HG03175 (cell line): ENCODE measurements around the gene KCTD7.
"Not testable (repeated sequence)": the region's sequence is repeated elsewhere in the genome, so short reads cannot be mapped to it uniquely, and the experiment has no call there.

Experiments used
- ATAC-seq: cut with Tn5 transposase; IDR thresholded peaks from one replicate; pipeline ENCODE4 v1.9.1; 2021; ENCODE audit warnings: mild to moderate bottlenecking, moderate library complexity; ENCODE audit not compliant: unreplicated experiment

KCTD7 gene

DNA sequence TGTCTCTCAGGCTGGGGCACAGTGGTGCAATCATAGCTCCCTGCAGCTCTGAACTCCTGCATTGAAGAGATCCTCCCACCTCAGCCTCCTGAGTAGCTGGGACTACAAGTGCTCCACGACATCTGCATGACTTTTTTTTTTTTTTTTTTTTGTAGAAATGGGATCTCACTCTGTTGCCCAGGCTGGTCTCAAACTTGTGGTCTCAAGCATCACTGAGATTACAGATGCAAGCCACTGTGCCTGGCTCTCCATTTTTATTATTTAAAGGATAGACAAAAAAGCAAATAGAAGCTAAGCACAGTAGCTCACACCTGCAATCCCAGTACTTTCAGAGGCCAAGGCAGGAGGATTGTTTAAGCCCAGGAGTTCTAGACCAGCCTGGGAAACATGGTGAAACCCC is 13.0 kb upstream of the KCTD7 start:
- no peak for ATAC-seq

DNA sequence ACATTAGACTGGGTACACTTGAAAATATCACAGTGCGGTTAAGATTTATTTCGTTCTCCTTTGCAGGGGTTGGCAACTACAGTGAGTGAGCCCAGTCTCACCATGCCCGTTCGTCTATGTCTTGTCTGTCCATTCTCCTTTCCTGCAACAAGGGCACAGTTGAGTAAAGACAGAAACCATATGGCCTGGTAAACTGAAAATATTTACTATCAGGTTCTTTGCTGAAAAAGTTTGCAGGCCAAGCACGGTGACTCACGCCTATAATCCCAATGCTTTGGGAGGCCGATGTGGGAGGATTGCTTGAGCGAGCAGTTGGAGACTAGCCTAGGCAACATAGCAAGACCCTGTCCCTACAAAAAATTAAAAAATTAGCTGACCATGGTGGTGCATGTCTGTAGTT is 11.4 kb upstream of the KCTD7 start:
- ATAC-seq: no peak

DNA sequence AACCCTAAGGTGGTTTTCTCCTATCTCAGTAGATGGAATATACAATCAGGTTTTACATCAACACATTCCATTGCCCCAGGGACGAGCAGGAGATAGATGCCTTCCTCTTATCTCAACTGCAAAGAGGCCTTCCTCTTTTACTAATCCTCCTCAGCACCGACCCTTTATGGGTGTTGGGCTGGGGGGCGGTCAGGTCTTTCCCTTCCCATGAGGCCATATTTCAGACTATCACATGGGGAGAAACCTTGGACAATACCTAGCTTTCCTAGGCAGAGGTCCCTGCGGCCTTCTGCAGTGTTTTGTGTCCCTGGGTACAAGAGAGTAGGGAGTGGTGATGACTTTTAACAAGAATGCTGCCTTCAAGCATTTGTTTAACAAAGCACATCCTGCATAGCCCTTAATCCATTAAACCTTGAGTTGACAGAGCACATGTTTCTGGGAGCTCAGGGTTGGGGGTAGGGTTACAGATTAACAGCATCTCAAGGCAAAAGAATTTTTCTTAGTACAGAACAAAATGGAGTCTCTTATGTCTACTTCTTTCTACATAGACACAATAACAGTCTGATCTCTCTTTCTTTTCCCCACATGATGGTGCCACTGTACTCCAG is 9.2 kb upstream of the KCTD7 start:
- not testable (repeated sequence) for ATAC-seq

DNA sequence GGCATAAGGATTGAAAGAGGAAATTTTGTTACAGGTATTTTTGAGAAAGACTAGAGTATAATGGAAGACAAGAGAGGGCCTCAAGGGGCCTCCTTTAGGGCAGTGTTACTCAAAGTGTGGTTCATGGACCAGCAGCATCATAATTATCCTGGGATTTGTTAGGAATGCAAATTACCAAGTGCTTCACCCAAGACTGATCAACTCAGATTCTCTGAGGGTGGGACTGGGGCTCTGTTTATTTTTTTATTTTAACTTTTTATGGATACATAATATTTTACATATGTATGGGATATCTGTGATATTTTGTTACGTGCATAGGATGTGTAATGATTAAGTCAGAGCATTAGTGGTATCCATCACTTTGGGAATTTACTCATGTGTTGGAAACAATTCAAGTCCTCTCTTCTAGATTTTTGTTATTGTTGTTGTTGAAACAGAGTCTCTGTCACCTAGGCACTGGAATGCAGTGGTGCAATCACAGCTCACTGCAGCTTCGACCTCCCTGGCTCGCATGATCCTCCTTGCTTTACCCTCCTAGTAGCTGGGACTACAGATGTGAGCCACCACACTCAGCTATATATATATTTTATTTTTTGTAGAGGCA is 2.2 kb upstream of the KCTD7 start:
- ATAC-seq: no peak

DNA sequence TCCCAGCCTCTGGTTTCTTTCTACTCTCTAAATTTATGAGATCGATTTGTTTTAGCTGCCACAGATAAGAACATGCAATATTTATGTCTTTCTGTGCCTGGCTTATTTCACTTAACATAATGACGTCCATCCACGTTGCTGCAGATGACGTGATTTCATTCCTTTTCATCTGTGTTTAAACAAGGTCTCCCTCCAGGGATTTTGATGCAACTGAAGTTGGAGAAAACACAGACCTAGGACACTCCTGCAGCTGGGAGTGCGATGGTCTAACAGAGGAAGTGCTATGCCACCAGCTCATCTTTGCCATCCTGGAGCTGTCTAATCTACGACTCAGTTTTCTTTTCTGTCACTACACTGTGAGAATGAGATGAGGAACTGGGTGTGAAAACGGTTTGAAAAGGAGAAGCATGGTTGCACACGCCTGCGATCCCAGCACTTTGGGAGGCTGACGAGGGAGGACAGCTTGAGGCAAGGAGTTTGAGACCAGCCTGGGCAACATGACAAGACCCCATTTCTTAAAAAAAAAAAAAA is 1.5 kb upstream of the KCTD7 start:
- no peak for ATAC-seq

DNA sequence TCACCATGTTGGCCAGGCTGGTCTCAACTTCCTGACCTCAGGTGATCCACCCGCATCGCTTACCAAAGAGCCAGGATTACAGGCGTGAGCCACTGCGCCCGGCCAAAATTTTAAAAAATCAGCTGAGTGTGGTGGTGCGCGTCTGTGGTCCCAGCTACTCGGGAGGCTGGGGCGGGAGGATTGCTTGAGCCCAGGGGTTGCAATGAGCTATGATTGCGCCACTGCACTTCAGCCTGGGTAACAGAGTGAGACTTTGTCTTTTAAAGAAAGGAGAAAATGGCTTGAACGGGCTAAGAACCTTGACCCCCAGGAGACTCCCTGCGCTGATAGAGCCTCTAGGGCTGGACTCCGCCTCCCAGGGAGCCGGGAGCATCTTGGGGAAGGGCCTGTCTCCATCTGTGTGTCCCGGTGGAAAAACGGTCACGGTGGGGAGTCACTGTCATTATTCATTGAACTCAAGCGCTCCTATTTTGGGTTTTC is 760 bp upstream of the KCTD7 start:
- ATAC-seq: no peak

DNA sequence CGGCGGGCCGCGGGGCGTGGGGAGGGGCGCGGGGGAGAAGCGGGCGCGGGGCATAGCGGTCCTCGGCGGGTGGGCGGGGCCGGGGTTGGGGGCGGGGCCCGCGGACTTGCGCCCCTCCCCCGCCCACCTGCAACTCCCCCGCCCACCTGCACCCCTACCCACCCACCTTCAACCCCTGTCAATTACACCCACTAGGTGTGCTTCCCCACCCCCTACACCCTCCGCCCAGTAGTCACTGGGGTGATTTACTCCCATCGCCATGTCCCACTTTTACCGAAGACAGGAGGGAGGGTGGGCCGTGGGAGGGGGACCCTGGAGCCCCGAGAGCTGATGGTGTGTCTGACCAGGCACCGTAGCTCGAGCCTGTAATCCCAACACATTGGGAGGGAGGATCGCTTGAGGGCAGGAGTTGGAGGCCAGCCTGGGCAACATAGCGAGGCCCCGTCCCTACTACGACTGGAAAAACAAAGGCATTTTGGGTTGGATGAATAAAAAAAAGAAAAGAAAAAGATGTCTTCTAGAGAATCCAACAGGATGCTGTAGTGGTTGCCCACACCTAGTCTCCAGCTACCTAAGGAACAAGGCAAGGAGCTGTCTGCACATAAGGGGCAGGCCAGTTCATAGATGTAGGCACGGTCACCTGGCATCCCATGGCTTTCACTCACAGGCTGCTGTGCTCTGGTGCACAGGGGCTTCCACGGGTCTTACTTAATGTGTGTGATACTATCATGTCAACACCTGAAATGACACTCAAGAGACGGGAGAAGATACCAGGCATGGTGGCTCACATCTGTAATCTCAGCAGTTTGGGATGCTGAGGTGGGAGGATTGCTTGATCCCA is 761 bp downstream of the KCTD7 start:
- ATAC-seq: peak; percentile 0

DNA sequence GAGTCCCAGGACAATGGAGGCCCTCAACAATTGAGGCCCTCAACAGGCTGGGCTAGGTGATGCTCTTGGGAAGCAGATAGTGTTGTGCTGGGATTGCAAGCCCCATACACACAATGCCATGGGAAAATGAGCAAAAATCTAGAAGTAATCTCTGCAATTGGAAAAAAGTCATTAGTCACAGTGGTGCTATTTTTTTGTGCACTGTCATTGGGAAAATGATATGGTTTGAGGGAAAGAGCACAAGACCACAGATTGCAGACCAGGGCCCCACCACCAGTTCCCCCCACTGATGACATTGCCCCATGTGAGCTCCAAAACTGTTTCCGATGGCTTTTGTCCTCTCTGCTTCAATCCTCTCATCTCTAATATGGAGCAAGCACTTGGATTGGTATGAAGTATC is 1.9 kb downstream of the KCTD7 start:
- ATAC-seq: no peak

DNA sequence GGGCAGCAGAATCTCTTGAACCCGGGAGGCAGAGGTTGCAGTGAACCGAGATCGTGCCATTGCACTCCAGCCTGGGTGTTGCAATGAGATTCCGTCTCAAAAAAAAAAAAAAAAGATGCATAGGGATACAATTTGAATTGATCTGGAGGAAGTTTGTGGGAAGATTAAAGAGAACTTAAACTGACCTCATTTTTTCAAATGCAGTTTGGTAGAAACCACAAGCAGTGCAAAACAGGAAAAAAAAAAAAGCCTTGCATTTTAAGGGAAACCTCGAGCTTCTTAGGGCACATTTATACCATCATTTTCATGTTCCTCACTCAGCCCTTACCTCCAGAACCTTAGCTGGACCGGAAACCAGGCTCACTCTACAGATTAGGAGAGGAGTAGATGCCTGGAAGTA is 2.8 kb downstream of the KCTD7 start:
- ATAC-seq: no peak

DNA sequence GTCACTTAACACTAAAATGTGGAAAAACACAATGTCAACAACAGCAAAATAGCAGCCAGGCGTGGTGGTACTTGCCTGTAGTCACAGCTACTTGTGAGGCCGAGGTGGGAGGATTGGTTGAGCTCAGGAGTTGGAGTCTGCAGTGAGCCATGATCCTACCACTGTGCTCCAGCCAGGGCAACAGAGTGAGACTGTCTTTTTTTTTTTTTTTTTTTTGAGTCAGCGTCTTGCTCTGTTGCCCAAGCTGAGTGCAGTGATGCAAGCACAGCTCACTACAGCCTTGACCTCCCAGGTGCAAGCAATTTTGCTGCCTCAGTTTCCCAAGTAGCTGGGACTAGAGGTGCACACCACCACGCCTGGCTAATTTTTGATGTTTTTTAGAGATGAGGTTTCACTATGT is 6.1 kb downstream of the KCTD7 start:
- no peak for ATAC-seq

DNA sequence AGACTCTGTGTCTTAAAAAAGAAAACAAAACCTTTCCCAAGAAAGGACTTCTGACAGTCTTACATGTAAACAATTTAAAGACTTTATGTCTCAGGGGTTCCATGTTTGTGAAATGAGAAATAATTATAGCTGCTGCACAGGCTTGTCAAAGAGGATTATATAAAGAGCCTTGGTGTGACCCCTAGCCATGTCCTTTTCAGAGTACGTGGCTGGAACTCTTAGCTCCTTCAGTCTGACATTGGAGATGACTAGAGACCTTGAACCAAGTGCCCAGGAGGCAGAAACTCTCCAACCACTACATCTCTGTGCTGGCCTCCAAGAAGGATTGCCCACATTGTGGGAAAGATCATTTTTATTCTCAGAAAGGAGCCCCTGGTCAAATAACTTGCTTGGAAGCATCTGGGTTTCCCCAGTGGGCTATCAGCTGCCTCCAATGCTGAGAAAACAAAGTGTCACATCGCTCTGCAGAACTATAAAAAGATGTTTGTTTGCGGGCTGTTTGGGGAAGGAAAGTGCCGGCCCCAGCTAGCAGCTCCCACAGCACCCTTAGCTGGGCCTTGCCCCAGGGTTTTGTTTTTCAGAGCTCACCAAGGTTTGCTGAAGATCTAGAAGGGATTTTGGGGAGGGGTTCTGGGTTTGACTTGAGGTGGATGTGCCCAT is 6.8 kb downstream of the KCTD7 start:
- ATAC-seq: peak; percentile 18

DNA sequence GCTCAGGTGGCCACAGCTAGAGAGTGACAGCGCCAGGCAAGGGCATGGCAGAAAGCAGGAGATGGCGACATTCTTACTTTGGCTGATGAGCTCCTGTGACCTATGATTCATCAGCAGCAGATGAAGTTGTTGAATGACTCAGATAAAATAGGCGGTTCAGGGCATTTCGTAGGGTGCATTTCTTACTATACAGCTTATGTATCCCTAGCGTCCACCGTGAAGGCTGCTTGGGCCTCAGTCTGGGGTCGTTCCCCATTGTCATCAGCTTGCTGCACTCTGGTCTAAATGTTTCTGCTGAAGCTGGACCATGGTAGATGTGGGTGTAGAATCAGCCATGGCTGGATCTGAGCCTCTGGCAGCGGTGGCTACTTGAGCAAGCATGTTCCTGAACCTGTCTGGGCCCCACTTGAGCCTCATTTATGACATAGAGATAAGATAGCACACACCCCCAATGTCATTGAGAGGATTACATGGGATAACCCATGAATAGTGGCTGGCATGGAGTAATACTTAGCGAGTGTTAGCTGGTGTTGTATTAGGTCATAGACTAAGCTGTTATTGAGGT is 7.4 kb downstream of the KCTD7 start:
- ATAC-seq: peak; percentile 49

DNA sequence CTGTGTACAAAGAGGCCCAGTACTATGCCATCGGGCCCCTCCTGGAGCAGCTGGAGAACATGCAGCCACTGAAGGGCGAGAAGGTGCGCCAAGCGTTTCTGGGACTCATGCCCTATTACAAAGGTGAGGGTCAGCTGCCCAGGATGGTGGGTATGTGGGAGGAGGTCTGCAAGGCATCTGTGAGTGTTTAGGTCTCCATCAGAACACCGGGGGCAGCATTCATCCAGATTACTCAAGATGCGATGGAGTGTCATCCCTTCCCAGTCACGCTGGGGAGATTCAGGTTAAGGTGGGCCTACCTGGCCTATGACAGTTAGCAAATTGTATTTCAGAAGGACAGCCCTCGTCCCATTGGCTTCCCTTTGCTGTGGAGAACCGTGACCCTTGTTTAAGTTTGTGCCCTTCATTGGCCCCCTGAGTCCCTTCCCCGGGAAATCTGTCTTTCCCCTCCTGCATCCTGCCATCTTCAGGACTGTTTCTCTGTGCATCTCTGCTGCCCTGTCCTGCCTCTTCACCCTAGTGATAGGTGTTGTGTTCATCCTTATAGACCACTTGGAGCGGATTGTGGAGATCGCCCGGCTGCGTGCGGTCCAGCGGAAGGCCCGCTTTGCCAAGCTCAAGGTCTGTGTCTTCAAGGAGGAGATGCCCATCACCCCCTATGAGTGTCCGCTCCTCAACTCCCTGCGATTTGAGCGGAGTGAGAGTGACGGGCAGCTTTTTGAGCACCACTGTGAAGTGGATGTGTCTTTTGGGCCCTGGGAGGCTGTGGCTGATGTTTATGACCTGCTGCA is 9.8 kb downstream of the KCTD7 start:
- ATAC-seq: no peak

DNA sequence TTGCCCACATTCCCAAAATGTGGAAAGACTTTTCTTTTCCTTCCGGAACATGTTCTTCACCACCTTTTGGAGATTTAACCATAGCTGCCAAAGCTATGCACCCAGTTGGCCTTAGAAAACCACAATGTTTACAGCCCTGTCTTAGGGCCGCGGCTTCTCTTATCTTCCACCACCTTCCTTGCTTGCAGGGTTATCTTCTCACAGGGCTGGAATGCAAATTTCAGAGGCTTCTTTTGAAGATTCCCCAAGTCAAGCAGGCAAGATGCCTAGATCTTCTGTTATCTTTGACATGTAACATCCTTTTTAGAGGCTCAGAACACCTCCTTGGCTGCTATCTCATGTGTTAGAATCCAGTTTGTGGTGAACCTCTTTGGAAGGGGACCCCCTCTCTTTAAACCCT is 11.1 kb downstream of the KCTD7 start:
- no peak for ATAC-seq

DNA sequence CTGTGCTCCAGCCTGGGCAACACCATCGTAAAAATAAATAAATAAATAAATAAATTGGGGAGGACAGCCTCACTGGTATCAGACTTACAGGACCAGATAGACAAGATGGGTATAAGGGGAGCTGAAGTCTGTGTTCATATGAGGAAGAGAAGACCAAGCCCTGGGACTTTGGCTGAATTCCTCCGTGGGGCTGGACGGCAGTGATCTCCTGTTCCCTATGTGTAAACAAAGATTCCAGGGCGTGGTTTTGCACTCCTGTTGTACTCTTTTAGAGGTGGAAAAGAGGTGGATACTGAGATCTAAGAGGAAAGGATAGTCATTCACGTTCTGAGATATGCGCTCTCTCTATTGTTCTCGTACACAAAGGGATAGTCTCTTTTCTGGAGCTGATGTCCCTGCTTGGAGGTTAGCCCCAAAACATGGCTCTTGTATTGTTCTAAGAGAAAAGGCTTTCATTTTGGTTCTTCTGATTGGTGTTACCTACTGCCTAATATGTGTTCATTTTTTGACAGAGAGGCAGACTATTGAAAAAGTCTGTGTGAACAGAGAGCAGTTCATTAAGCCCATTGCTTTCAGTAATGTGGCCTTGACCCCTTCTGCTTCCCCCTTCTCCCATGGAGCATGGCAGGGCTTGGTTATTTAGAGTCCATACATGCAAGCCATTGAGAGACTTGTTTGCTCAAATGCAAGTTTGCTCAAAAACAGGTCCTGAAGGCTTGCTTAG is 12.3 kb downstream of the KCTD7 start:
- ATAC-seq: no peak

DNA sequence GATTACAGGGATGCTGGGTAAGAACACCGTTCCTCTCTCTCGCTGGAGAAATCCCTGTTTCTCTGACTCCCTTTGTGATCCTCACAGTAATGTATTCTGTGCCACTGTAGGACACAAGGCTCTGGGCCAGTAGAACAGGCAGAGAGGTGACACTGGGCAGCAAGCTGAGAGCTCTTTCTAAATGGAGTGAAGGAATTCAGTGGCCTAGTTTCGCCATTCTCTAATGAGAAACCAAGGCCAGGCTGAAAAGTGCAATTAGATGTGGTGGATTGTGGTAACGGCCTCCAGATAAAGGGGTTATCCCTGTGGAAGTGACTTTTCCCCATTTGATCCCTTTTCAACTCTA is 12.8 kb downstream of the KCTD7 start:
- no peak for ATAC-seq

DNA sequence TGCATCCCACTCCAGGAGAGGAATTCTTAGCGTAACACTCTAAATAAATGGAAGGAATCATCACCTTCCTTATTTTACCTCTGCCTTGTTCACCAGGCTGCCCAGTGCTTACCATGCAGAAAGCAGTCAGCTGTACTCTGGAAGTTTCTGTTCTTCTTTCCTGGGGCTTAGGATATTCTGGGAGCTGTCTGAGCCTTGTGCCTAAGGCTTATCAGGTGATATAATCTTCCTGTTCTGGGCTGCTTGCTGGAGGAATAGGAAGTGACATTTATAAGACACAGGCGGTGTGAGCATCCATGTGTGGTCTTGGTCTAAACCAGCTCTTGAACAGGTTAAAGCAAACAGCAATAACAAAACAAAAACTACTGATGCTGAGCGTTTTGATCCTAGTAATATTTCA is 13.5 kb downstream of the KCTD7 start:
- ATAC-seq: no peak

DNA sequence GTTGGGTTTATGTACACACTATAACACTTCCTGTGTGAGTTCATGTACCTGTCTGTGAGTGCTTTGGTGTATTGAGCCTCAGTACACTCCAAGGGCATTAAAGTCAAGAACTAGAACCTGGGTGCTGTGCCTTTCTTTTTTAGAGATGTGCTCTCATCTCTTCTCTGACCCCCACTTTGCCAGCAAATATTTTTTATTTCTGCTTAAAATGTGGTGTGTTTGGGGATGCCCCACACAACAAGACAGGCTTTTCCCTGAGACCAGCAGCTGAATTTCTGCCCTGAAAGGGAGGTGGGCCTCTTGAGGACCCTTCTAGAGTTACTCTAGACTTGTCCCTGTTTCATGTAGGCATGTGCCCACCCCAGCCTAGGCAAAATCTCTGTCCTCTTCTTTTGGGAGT is 14.3 kb downstream of the KCTD7 start:
- no peak for ATAC-seq

DNA sequence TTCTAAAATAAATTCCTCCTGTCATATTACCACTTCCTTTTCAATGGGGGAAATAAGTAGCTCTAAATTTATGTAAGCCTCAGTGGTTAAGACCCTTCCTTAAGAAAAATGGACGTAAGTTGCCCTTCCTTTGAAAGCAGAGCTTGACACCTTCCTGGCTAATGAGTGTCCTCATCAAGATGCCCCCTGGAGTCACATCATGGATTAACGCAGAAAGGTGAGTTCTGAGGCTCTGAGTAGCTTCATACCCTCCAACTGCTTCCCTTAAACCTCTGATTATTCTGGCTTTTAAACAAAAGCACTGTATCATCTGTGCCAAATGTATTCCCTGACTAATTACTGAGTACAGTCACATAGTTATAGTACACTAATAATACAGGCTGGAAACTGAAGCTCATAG is 14.7 kb downstream of the KCTD7 start:
- no peak for ATAC-seq

DNA sequence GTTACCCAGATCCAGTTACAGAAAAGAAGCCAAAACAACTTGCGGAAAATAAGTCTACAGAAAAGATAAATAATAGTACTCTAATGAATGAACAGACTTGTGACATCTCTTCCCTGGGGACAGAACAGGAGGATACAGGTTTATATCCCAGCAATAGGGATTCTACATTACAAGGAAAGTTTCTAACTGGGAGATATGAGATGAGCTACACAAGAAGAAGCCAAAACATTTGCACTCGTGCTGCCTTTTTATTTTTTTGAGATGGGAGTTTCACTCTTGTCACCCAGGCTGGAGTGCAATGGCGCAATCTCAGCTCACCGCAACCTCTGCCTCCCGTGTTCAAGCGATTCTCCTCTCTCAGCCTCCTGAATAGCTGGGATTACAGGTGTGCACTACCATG is 22.3 kb downstream of the KCTD7 start:
- not testable (repeated sequence) for ATAC-seq
